Activated T-helper 1 cell treated with Interleukin-2 at 50 U/mL for 16 hours (primary cell): ENCODE results near the gene FGGY.
"Not testable (repeated sequence)": the region's sequence is repeated elsewhere in the genome, so short reads cannot be mapped to it uniquely, and the experiment has no call there.

ENCODE experiments used
- DNase-seq: peaks from one replicate; pipeline ENCODE4 v3.0.0-alpha.2; 2020; ENCODE audit warnings: low read depth

Gene FGGY

GRCh38 chr1:59545830-59546229 lies 248.9 kb downstream of the FGGY start:
- no peak for DNase-seq

DNA sequence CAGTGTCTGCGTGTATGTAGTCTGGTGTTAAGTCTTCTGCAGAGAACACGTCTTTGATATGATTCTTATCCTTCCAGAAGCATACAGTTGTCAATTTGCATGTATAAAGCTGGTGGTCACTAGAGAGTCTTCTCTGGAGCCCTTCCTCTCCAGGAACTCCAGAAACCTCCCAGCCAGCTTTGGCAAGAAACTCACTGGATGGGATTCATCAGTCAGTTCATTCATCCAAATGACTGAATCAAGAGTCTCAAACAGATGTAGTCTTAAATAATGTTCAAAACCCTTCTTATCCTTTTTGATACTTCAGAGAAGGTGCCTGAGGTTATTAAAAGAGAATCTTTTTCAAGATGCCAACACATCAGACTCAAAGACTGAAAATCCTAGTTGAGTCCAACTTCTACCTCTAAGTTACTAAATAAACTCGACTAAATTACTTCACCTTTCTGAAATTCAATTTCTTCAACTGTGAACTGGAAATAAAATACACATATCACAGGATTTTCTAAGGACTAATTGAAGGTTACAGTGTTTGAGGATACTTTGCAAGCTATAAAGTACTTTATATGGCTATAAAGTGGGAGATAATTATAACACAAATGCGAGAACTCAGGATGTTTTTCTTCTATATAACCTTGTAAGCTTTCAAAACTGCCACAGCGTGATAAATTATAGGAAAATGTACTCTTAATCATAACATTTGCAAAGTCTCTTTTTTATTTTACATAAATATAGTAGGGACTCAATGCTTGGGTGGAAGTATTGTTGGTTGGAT lies 252.4 kb downstream of the FGGY start:
- DNase-seq: no peak

GRCh38 chr1:59549903-59550302 lies 253.0 kb downstream of the FGGY start:
- DNase-seq: no peak

- DNase-seq: no peak
Measured at GRCh38 chr1:59552007-59552406, 255.1 kb downstream of the FGGY start.

DNA sequence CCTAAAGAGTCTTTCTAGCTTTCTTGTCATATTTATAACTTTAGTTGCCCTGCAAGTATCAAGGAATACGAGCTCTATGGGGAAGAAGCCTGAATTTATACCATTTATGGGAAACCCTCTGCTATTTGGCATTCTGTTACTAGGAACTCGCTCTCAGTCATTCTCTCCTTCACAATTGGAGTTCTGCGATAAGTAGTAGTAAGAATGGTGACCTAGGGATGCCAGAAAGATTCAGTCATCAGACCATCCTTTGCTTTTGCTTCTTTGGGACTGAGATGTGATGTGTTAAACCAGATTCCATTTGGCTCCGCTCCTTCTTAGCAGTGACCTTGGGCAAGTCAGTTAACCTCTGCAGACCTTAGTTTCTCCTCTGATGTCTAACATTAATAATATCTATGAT lies 256.5 kb downstream of the FGGY start:
- no peak for DNase-seq

- DNase-seq: no peak
Measured at GRCh38 chr1:59554011-59554663, 257.2 kb downstream of the FGGY start.

DNA sequence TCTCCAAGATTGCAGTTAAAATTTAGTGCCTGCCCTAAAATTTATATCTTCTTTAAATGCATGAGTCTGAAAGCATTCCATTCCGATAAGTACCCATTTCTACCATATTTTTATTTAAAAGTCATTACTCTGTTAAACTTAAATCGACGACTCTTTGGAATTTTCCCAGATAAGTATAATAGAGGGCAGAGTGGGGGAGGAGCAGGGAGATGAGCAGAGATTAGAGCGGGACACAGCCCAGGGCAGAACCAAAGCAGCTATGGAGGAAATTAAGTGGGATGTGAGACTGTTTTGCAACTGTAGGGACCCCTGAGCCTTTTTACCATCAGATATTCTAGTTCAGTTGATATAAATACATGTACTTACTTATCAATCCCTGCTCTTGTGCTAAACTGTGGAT lies 257.9 kb downstream of the FGGY start:
- no peak for DNase-seq

DNA sequence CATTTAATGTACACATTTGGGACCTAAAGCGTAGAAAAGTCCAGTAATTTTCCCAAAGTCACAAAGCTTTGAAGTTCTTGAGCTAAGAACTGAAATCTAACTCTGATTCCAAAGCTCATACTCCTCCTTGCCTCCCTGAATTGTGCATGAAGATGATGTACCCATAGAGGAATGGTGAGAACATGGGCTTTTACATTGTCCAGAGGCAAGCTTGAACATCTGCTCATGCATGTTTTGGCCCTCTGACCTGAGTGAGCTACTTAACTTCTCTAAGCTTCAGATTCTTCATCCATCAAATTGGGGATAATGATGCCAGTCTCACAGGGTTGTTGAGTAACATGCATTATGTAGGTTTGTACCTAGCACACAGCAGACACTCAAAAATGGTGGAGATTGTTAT lies 259.5 kb downstream of the FGGY start:
- DNase-seq: no peak

DNA sequence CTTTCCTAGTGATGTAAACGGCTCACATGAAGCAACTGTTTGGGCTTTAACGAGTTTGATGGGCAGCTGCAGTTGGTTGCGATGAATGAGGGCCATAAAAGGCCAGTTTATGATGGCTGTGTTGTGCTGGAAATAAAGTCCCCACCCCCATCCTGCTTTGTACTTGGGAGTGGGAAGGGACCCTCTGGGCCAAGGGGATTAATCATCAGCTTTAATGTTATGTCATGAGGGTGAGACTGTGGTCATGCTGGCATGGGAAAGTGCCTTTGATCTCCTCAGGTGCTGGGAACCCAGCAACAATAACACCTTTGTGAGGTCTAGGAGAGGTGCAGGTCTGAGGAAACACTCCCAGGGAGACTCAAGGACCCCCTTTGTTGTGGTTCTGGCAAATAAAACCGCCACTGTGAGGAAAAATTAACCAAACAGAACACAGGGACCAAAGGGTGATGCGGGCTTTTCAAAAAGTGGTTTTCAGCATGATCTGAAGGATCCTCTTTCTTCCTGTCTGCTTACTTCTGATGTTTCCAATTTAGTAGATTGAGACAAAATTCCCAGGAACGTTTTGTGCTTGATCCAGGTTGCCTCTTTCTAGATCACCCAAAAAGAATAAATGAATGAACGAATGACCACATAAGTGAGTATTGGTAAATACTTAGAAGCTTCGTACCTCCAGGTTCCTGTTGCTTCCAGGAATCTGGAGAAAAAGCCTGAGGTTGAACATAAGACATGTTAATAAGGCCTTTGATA lies 260.1 kb downstream of the FGGY start:
- no peak for DNase-seq

DNA sequence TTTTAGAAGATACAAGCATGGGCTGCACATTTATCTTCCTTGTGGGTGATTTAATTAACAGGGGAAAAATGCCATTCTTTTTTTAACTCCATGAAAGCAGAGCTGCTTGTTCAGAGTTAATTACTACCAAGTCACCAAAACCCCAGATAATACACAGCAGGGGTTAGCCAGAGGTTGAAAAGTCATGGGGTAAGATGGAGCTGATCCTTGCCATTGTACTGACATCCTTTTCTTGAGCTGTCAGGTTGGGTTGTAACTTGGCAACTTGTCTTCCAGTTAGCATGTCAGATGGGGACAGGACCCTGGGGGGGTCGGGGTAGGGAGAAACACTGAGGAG lies 260.6 kb downstream of the FGGY start:
- no peak for DNase-seq

DNA sequence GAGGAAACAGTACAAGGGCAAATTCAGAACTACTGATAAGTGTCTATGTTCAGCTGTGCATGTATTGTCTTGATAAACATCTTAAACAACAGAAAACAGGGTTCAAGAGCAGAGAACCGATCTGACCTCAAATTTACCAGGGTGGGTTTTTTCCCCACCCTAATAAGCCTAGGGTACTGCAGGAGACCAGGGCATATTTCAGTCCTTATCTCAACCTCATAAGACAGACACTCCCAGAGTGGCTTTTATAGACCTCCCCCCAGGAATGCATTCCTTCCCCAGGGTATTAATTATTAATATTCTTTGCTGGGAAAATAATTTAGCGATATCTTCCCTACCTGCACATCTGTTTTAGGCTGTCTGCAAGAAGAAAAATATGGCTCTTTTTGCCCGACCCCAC lies 261.7 kb downstream of the FGGY start:
- not testable (repeated sequence) for DNase-seq

DNA sequence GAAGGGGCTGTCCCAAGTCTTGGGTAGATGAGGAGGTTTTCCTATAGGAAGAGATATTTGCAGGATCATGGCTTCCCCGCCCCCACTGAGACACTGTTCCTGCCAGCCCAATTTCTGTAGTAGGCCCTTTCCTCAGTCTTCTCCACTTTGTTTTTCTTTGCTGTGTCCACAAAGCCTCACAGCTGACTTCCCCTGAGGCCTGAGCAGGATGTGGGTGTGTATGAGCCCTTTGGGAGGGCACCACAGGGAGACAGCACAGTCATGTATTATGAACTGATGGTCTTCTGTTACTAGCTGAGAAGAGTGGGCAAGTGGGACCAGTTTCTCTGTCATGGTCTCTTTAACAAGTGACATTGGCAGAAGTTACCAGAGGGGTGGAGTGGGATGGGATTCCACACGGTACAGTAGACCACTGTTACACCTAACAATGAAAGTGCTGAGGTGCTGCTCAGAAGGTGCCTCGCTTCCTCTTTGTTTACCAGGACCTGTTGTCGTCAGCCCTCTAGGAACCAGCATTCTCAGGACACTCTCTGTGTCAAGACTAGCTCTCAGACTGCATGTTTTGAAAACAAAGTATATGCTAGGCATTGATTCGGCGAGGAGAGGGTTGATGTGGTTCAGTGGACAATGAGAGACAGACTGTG lies 264.0 kb downstream of the FGGY start:
- DNase-seq: no peak

DNA sequence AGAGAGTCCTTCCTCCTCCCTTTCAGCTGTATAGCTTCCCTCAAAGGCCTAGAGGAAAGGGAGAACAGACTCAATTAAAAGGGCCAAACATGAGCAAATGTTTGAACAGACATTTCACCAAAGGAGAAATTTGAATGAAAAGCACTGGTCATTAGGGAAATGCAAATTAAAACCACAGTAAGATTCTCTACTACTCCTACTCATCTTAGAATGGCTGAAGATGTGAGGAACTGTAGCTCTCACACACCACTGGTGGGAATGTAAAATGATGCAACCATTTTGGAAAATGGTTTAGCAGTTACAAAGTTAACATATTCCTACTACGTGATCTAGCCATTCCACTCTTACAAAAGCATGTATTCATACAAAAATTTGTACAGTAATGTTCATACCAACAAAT lies 264.9 kb downstream of the FGGY start:
- DNase-seq: no peak

GRCh38 chr1:59564192-59564891 lies 267.4 kb downstream of the FGGY start:
- DNase-seq: no peak

DNA sequence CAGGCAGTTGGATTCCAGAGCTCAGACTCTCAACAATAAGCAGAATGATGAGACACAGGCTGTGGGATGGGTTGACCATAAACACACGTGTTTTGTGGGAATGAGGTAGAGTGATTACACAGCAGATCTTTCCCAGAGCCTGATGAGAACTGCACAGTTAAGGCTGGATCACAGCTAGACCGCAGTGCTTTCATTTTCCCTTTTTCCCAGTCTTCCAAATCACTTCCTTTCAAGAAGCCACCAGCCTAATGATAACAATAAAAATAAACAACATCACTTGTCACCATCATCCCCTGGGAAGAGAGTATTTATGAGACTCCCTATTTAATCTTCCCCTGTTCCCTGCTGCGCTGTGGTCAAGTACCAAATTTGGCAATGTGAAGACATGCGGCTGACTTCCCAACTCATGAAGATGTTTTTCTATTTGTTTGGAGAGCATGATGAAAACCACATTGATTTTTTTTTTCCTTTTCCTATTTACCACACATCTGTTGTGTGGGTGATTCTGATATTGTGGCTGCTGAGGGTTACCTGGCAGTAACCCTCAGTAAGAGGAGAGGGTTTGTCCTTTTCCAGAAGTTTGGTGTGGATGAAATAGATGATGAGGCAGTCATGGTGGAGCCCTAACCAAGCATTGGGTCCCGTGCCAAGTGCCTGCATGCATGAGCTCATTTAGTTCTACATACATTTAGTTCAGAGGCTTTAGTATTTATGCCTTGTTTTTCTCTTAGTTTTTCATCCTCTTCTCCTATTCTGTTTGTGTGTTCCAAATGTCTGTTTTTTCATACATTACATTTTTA lies 268.9 kb downstream of the FGGY start:
- no peak for DNase-seq

DNA sequence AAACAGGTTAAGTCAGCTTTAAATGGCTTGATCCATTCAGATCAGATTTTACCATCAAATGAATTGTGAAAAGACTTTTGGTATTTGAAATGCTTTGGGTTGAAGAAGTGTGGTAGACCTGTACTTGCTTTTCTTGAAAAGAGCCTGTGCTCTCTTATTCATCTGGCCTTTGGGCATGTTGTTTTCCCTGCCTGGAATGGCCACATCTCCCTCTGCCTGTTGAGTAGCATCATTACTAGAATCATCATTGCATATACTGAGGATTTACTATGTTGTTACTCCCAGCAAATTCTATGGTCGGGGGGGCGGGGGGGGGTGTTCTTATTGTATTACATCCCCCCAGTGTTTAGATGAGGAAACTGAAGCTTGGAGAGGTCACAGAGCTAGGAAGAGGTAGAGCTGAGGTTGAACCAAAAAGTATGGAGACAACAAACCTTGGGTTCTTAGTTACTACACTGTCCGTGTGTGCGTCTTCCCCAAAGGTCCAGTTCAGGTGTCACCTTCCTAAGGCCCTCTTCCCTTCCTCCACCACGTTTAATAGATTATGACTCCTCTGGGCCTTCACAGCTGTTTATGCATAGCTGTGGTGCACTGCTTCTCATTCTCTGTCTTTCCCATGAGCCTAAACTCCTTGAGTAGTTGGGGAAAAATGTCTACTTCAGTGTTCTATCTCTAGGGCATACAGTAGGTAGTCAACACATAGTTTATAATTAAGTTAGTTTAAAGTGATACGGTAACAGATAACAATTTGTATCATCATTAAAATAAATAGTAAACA lies 271.5 kb downstream of the FGGY start:
- DNase-seq: no peak

- no peak for DNase-seq
Measured at GRCh38 chr1:59569198-59569597, 272.3 kb downstream of the FGGY start.

- DNase-seq: peak; percentile 3
Measured at GRCh38 chr1:59570524-59570923, 273.6 kb downstream of the FGGY start.

DNA sequence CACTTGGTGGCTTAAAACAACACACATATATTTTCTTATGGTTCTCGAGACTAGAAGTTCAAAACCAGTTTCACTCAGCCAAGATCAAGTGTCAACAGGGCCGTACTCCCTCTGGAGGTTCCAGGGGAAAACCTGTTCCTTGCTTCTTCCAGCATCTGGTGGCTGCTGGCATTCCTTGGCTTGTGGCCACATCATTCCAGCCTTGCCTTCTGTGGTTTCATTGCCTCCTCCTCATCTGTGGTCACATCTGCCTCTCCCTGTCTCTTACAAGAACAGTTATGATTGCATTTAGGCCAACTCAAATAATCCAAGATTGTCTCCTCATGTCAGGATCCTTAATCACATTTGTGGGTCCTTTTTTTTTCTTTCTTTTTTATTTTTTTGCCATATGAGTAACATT lies 277.2 kb downstream of the FGGY start:
- DNase-seq: no peak

DNA sequence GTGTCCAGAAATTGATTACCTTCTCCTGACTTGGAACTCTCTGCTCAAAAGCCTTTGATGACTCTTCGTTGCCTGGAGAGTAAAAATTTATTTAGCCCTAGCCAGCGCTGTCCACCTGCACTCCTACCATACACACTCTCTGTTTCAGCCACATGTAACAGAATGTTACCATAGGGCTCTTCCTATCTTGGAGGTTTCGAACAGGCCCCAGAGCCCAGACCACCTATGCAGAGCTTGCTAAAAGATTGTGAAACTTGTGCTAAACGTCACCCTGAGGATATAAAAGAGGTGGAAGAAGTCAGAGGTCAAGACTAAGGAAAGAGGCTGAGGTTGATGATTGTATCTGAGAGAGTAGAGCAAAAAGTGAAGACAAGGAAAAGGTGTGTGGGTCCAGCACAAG lies 280.9 kb downstream of the FGGY start:
- DNase-seq: no peak

DNA sequence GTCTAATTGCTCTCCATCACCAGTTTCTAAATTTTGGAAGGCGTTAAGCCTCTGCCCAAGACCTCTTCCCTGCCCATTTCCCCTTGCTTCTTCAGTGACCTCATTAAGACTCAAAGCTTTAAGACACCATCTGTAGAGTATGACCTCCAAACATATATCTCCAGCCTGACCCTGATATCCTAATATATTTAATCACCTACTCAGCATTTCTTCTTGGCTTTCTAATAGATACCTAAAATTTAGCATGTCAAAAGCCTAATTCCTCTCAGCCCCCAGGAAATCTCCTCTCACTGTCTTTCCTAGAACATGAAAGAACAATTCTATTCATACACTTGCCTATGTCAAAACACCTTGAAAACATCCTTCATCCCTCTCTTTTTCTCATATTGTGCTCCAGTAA lies 282.3 kb downstream of the FGGY start:
- no peak for DNase-seq
